GM12891 (cell line): Measurements from ENCODE around the gene ERGIC1.

ENCODE experiments used
- POLR2A ChIP-seq: IDR thresholded peaks from 2 replicates; pipeline ENCODE4 v1.6.1; 2011; ENCODE audit warnings: low read depth, low read length, control low read depth
- POLR2AphosphoS5 ChIP-seq: IDR thresholded peaks from 2 replicates; pipeline ENCODE4 v1.6.1; 2011; ENCODE audit warnings: low read depth, low read length, control low read depth
- SPI1 ChIP-seq: IDR thresholded peaks from 2 replicates; pipeline ENCODE4 v1.6.1; 2011; ENCODE audit warnings: low read depth, low read length, control low read depth

GRCh38 chr5:172872997-172873491, 39.0 kb downstream of the ERGIC1 start:
- TF ChIP-seq POLR2AphosphoS5 (no peak), POLR2A (no peak), SPI1 (no peak)
